Measurements from ENCODE around the gene HOXD12.

The HOXD12 gene

GRCh38 chr2:176093898-176094249 lies 5.7 kb upstream of the HOXD12 start:
- no peak for DNase-seq

- DNase-seq, result no peak
These were observed 5.2 kb upstream of the HOXD12 start for GRCh38 chr2:176094349-176094748.

GRCh38 chr2:176095421-176095820 lies 4.2 kb upstream of the HOXD12 start:
- no peak for DNase-seq

- no peak for DNase-seq
These were observed 3.2 kb upstream of the HOXD12 start for GRCh38 chr2:176096243-176096985.

GRCh38 chr2:176096986-176097819 lies 2.4 kb upstream of the HOXD12 start:
- DNase-seq, result peak; percentile 57

GRCh38 chr2:176097820-176098365 lies 1.7 kb upstream of the HOXD12 start:
- DNase-seq, result no peak

- DNase-seq, result no peak
These were observed 1.0 kb upstream of the HOXD12 start for GRCh38 chr2:176098366-176099158.

GRCh38 chr2:176099159-176099727 lies 352 bp upstream of the HOXD12 start:
- DNase-seq, result no peak

GRCh38 chr2:176100547-176101140 lies 1.0 kb downstream of the HOXD12 start:
- DNase-seq, result no peak

- no peak for DNase-seq
These were observed 1.7 kb downstream of the HOXD12 start for GRCh38 chr2:176101216-176101830.

GRCh38 chr2:176101842-176102241 lies 2.2 kb downstream of the HOXD12 start:
- no peak for DNase-seq

- no peak for DNase-seq
These were observed 2.8 kb downstream of the HOXD12 start for GRCh38 chr2:176102309-176102866.

- DNase-seq, result no peak
These were observed 3.6 kb downstream of the HOXD12 start for GRCh38 chr2:176103194-176103593.

GRCh38 chr2:176103742-176104315 lies 4.2 kb downstream of the HOXD12 start:
- DNase-seq, result no peak

GRCh38 chr2:176104316-176105077 lies 4.9 kb downstream of the HOXD12 start:
- no peak for DNase-seq

- no peak for DNase-seq
These were observed 5.6 kb downstream of the HOXD12 start for GRCh38 chr2:176105078-176105729.

GRCh38 chr2:176105730-176106580 lies 6.4 kb downstream of the HOXD12 start:
- DNase-seq, result no peak

- DNase-seq, result no peak
These were observed 7.3 kb downstream of the HOXD12 start, which contains the start of gene HOXD11 for GRCh38 chr2:176106581-176107539. HOXD11 (plus strand) TSS chr2:176107280; CDS start chr2:176107356, 76 bp downstream.

All from inflammatory macrophage treated with lipopolysaccharide for 4 hours (primary cell).